ENCODE measurements around the gene STEAP1B.
"Not testable (repeated sequence)": the region's sequence is repeated elsewhere in the genome, so short reads cannot be mapped to it uniquely, and the experiment has no call there.

DNA sequence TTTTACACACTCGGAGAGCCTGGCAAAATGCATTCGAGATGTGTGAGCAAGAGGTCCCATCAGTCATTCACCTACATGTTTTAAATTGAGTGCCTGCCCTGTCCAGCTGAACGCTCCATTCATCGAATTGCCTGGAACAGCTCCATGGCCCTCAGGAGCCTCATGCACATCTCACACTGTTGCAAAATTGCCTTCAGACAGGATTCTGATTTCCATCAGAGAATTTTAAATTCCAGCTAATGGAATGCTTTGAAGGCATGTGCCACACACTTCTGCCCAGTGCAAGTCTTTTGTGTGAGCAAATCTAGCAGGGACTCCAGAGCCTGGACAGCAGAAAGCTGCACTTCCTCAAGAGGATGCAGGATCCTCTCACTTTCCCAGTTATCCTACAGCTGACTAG is 17.0 kb upstream of the STEAP1B start:
- TF ChIP-seq, protein P1, sequence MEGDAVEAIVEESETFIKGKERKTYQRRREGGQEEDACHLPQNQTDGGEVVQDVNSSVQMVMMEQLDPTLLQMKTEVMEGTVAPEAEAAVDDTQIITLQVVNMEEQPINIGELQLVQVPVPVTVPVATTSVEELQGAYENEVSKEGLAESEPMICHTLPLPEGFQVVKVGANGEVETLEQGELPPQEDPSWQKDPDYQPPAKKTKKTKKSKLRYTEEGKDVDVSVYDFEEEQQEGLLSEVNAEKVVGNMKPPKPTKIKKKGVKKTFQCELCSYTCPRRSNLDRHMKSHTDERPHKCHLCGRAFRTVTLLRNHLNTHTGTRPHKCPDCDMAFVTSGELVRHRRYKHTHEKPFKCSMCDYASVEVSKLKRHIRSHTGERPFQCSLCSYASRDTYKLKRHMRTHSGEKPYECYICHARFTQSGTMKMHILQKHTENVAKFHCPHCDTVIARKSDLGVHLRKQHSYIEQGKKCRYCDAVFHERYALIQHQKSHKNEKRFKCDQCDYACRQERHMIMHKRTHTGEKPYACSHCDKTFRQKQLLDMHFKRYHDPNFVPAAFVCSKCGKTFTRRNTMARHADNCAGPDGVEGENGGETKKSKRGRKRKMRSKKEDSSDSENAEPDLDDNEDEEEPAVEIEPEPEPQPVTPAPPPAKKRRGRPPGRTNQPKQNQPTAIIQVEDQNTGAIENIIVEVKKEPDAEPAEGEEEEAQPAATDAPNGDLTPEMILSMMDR (IDR thresholded peaks at IDR 0.05; ENCODE audit: low read depth, low read length, missing input control) = not testable (repeated sequence)
- TF ChIP-seq FOXA2, RAD21, RXRA, FOXA1, YY1 (IDR thresholded peaks at IDR 0.05): not testable (repeated sequence)

All from liver (tissue), 3 donors.